ENCODE results near the gene ZBTB7A.

- TF ChIP-seq CTCF (IDR thresholded peaks at IDR 0.05; ENCODE audit: low read depth, low read length), result no peak
- TF ChIP-seq POLR2A (IDR thresholded peaks at IDR 0.05; ENCODE audit: extremely low read depth, insufficient read length), result no peak
- no peak for TF ChIP-seq MYC (IDR thresholded peaks at IDR 0.05; ENCODE audit: low read depth, low read length)
- no peak for TF ChIP-seq MAX (IDR thresholded peaks at IDR 0.05; ENCODE audit: low read depth, low read length)
These were observed 51.9 kb downstream of the ZBTB7A start for GRCh38 chr19:4014541-4015491.

Measured in NB4 (cell line).